Endothelial cell of coronary artery (primary cell): ENCODE data around the gene RPL10A. TPM values are rescaled to one million over a fixed set of nuclear protein-coding genes. Genes with fewer than 3 reads are reported as not detected.

Source experiments
- total RNA-seq: library from RNA; depleted of rRNA; stranded (reverse); fragments of >200 nt; gene quantifications from 2 replicates; pipeline ENCODE4 v1.2.3, GENCODE V29; 2014

The RPL10A gene
- 2,080 and 2,352 TPM in 2 replicates for total RNA-seq

GRCh38 chr6:35468181-35468979 is at the start of gene RPL10A:
TSS of gene RPL10A (plus strand) at chr6:35468401. CDS start at chr6:35468435, 34 bp downstream.

GRCh38 chr6:35452183-35453090 is 15.8 kb upstream of the RPL10A start, which contains the start of gene FANCE:
TSS of gene FANCE (plus strand) at chr6:35452338. CDS start at chr6:35452546, 208 bp downstream.

GRCh38 chr6:35496841-35497570 is 28.8 kb downstream of the RPL10A start, which contains the start of gene TEAD3:
TSS of gene TEAD3 (minus strand) at chr6:35497079.

GRCh38 chr6:35512740-35513139 is 44.5 kb downstream of the RPL10A start, which contains the start of gene TULP1:
TSS of gene TULP1 (minus strand) at chr6:35512896. CDS start at chr6:35512858, 38 bp downstream.

Other genes starting within 250 kb of the RPL10A start
- gene ZNF76, start 208.7 kb upstream of the RPL10A start, total RNA-seq, result 18.1 and 19.7 TPM in 2 replicates
- gene DEF6, start 170.6 kb upstream of the RPL10A start, total RNA-seq, result 0.28 and 0.36 TPM in 2 replicates
- gene PPARD, start 125.8 kb upstream of the RPL10A start, total RNA-seq, result 4.8 and 8.8 TPM in 2 replicates
- gene FANCE, start 16.1 kb upstream of the RPL10A start, total RNA-seq, result 5.6 and 7.1 TPM in 2 replicates
- 0.27 and 1.6 TPM in 2 replicates for gene TEAD3, start 28.7 kb downstream of the RPL10A start, total RNA-seq
- gene TULP1, start 44.5 kb downstream of the RPL10A start, total RNA-seq, result not detected in 2 replicates
- 23.7 and 48.2 TPM in 2 replicates for gene FKBP5, start 220.5 kb downstream of the RPL10A start, total RNA-seq